SKM-1 treated with dmso at 0.1 percent for 144 hours (cell line): ENCODE measurements around the gene CORO2A.
A peak's percentile ranks its signal among the peaks of the same experiment; 100 is the strongest.

Experiments used
- DNase-seq: peaks from one replicate; lab custom pipeline; 2025; ENCODE audit not compliant: unreplicated experiment; lab: John Stamatoyannopoulos, UW

The CORO2A gene

GRCh38 chr9:98193336-98193944 is 1.0 kb upstream of the CORO2A start:
- no peak for DNase-seq

- no peak for DNase-seq
Observed at GRCh38 chr9:98191671-98192502, 550 bp downstream of the CORO2A start.

- no peak for DNase-seq
Observed at GRCh38 chr9:98191181-98191608, 1.2 kb downstream of the CORO2A start.

- DNase-seq, result no peak
Observed at GRCh38 chr9:98190757-98191105, 1.7 kb downstream of the CORO2A start.

- no peak for DNase-seq
Observed at GRCh38 chr9:98189412-98189811, 3.0 kb downstream of the CORO2A start.

GRCh38 chr9:98187926-98188325 is 4.5 kb downstream of the CORO2A start:
- no peak for DNase-seq

- DNase-seq, result no peak
Observed at GRCh38 chr9:98186236-98186635, 6.2 kb downstream of the CORO2A start.

GRCh38 chr9:98185611-98186171 is 6.7 kb downstream of the CORO2A start:
- DNase-seq, result peak; percentile 9

- DNase-seq, result no peak
Observed at GRCh38 chr9:98185021-98185567, 7.3 kb downstream of the CORO2A start.

GRCh38 chr9:98184326-98184725 is 8.1 kb downstream of the CORO2A start:
- no peak for DNase-seq

- DNase-seq, result no peak
Observed at GRCh38 chr9:98182889-98183599, 9.4 kb downstream of the CORO2A start.

GRCh38 chr9:98182069-98182820 is 10.2 kb downstream of the CORO2A start:
- no peak for DNase-seq

GRCh38 chr9:98181746-98182068 is 10.7 kb downstream of the CORO2A start:
- DNase-seq, result no peak

- DNase-seq, result no peak
Observed at GRCh38 chr9:98180996-98181395, 11.4 kb downstream of the CORO2A start.

GRCh38 chr9:98178874-98179850 is 13.3 kb downstream of the CORO2A start:
- peak; percentile 7 for DNase-seq

GRCh38 chr9:98176391-98177259 is 15.8 kb downstream of the CORO2A start:
- no peak for DNase-seq

GRCh38 chr9:98175762-98176161 is 16.7 kb downstream of the CORO2A start:
- no peak for DNase-seq

GRCh38 chr9:98175028-98175569 is 17.3 kb downstream of the CORO2A start:
- DNase-seq, result no peak
